Subcutaneous adipose tissue (tissue), 4 donors: Measurements from ENCODE around the gene WWC1. TPM values are rescaled to one million over a fixed set of nuclear protein-coding genes. Genes with fewer than 3 reads are reported as not detected.

ENCODE experiments used
- total RNA-seq, 4 donors: library from RNA; depleted of rRNA; stranded (reverse); fragments of >200 nt; gene quantifications; one replicate each; pipeline ENCODE4 v1.1.0, GENCODE V29; 2016
- TF ChIP-seq, protein P1 (sequence below): fragments of 450-650 bp; IDR thresholded peaks from one replicate; pipeline ENCODE4 v1.5.1; 2016; ENCODE audit warnings: low read depth, mild to moderate bottlenecking, control low read depth, antibody characterized with exemption, moderate library complexity

WWC1 gene
- total RNA-seq, 4 donors from 2014 or later = 0.34 to 5.1 (median 1.1) TPM; not detected in 1

DNA sequence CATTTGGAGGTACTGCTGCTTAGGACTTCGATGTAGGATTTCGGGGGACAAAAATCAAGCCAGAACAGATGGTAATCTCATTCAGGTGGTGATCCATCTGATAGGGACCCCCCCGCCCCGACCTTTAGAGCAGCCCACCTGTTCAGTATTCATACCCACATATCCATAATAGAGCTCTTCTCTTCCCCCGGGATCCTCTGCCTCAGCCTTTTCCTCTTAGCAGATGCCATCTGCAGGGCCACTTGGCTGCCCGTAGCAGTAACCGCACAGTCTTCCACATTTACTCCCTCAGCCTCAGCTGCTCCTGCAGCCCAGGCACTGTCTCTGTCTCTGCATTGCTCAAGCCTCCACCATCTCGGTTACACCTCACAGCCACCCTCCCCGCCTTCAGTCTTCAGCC lies 129.0 kb downstream of the WWC1 start:
- TF ChIP-seq, protein P1, sequence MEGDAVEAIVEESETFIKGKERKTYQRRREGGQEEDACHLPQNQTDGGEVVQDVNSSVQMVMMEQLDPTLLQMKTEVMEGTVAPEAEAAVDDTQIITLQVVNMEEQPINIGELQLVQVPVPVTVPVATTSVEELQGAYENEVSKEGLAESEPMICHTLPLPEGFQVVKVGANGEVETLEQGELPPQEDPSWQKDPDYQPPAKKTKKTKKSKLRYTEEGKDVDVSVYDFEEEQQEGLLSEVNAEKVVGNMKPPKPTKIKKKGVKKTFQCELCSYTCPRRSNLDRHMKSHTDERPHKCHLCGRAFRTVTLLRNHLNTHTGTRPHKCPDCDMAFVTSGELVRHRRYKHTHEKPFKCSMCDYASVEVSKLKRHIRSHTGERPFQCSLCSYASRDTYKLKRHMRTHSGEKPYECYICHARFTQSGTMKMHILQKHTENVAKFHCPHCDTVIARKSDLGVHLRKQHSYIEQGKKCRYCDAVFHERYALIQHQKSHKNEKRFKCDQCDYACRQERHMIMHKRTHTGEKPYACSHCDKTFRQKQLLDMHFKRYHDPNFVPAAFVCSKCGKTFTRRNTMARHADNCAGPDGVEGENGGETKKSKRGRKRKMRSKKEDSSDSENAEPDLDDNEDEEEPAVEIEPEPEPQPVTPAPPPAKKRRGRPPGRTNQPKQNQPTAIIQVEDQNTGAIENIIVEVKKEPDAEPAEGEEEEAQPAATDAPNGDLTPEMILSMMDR = no peak

DNA sequence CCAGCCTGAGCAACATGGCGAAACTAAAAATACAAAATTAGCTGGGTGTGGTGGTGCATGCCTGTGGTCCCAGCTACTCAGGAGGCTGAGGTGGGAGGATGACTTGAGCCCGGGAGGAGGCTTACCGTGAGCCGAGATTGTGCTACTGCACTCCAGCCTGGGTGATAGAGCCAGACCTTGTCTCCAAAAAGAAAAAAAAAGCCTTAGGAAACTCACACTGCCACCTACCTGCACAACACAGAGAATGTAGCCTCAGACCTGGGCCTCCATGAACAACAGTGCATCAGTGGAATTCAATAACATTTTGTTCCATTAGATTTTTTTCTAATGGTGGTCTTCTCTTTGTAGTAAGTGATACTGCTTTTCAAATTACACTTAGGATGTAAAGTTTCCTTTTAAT lies 131.0 kb downstream of the WWC1 start:
- TF ChIP-seq, protein P1 = no peak

DNA sequence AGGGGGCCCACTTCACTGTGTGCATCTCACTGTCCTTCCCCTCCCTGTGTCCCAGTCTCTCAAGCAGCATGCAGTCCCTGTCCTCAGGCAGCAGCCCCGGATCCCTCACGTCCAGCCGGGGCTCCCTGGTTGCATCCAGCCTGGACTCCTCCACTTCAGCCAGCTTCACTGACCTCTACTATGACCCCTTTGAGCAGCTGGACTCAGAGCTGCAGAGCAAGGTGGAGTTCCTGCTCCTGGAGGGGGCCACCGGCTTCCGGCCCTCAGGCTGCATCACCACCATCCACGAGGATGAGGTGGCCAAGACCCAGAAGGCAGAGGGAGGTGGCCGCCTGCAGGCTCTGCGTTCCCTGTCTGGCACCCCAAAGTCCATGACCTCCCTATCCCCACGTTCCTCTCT lies 132.0 kb downstream of the WWC1 start:
- TF ChIP-seq, protein P1 = no peak

DNA sequence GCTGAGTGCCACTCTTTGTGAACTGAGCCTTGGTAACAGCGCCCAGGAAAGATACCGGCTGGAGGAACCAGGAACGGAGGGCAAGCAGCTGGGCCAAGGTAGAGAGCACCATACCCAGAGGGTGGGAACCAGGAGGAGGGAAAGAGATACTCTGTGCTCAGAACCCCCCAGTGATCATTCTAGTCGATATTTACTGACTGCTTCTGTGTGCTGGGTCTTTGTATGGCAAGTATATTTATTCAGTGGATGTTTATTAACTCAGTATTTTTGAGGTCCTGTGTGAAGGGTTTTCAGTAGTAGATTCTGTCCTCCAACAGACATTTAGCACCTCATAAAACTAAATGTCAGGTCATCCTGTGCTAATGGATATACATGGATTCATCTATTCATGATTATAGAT lies 132.5 kb downstream of the WWC1 start:
- TF ChIP-seq, protein P1 = no peak

DNA sequence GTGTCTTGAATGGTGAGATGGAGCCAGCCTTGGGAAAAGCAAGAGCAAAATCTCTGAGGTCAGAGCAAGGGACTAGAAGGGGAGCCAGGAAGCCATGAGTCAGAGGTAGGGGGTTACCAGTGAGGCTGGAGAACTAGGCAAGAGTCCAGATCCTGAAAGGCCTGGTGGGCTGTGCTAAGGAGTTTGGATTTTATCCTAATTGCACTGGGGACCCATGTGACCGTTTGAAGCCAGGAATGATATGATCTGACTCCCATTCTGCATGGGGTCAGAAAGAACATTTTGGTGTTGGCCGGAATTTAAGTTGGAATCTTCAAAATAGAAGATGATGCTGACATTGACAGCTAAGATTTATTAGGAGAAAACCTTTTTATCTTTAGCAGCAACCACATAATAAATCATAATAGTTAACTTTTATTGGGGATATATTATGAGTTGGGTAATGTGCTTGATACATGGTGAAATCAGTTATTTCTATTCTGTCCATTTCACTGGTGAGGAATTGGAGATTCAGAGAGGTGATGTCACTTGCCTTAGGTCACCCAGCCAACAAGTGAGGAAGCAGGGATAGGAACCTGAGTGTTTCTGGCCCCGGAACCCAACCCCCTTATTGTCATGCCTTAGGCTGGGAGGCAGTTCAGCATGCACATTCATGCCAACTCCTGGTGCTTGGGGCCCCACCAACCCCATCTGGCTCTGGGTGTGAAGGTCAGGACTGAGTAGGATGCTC lies 133.3 kb downstream of the WWC1 start:
- TF ChIP-seq, protein P1 = no peak

DNA sequence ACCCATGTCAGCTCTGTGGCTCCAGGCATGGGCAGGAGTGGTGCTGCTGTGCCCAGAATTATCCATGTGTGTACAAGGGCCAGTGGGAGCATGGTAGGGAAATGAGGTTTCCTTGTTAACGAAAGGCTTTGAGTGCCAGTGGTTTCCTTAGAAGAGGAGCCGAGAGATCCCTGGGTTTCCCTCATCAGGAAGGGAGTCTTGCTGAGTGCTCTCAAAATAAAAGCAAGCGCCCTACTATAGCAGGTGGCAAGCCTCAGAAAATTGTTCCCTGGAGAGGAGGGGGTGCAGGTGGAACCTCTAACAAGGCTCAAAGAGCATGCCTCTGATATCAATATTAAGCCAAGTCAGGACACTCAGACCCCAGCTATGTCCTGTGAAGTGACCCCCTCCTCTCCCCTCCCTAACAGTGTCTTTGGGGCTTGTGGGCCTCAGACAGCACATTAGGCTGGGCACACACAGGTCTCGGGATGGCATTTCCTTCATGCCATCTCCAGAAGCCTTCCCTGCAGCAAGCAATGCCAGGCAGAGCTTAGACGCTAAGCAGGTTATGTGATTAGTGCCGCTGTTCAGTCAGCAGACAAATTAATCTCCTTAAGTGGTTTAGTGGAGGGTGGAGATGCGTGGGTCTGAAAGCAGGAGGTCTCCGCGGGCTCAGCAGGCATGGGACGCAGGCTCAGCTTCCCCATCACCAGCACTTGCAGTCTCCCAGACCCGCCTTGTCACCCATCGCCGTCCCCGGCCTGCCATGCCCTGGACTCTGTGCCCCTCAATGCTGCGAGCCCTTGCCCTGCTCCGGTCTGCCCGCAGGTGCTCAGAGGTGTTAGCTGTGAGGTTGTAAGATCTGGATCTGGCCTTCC lies 134.8 kb downstream of the WWC1 start:
- TF ChIP-seq, protein P1 = no peak

DNA sequence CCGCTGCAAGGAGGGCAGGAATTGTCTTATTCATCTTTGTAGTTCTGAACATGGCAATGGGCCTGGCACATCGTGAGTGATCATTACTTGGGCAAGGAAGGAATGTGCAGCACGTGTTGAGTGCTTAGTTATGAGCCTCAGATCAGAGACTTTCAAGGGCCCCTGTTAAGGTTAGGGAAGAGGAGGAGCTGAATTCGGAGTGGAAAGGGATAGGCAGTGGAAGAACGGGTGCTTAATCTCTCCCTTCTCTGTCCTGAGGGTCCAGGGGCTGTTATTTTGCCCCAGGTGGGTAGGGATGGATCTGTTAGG lies 135.4 kb downstream of the WWC1 start:
- TF ChIP-seq, protein P1 = no peak
